DMS 273 treated with DMSO at 0.1 percent for 48 hours (cell line): ENCODE results near the gene NSL1.
"Not testable (repeated sequence)": the region's sequence is repeated elsewhere in the genome, so short reads cannot be mapped to it uniquely, and the experiment has no call there.

ENCODE experiments used
- DNase-seq: peaks from one replicate; lab custom pipeline; 2025; lab: John Stamatoyannopoulos, UW

Gene NSL1

DNA sequence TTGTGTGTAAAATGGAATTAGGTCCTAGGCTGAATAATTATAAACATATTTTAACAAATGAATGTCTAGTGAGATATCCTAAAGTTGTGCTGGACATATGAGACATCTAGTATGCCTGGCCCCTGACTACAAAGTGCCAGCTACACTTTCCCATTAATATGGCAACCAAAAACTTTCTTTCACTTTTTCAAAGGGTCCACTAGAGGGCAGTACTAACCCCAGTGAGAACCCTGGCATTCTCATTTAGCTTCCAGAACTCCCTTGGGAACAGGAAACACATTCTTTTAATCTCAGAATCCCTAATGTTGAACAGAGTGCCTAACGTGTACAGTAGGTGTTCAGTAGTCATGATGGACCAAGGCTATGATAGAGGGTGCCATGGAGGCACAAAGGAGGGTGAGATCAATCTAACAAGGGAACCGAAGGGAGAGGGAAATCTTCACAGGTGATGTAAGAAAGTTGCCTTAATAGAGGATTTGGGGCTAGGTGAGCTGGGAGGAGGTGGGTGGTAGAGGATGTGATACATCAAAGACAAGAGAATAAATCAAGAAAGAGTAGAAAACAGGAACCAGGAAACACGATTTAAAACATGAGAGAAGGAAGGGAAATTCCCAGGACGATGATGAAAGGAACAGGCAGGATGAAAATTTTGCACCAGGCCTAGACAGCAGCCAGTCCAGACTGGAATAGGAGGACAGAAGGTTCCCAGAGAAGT, 41.6 kb downstream of the NSL1 start:
- DNase-seq: peak; percentile 47

DNA sequence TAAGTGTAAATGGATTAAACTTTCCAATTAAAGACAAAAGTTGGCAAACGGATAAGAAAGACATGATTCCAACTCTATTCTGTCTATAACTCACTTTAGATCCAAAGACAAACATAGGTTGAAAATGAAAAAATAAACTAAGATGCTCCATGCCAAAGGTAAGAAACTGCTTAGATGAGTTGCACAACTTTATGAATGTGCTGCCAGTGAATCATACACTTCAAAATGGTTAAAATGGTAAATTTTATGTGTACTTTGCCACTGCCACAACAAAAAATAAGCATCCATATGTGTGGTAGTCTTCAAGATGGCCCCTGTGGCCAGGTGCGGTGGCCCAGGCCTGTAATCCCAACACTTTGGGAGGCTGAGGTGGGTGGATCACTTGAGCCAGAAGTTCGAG, 45.0 kb downstream of the NSL1 start:
- no peak for DNase-seq

DNA sequence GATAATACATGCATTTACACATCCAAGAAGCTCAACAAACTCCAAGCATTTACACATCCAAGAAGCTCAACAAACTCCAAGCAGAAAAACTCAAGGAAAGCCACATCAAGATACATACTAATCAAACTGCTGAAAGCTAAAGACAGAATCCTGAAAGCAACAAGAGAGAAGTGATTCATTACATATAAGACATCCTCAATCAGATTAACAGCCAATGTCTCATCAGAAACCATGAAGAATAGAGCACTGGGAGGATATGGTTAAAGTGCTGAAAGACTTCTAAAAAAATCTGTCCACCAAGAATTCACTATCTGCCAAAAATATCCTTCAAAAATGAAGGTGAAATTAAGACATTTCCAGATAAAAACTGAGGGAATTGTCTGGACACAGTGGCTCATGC, 46.3 kb downstream of the NSL1 start:
- DNase-seq: no peak

DNA sequence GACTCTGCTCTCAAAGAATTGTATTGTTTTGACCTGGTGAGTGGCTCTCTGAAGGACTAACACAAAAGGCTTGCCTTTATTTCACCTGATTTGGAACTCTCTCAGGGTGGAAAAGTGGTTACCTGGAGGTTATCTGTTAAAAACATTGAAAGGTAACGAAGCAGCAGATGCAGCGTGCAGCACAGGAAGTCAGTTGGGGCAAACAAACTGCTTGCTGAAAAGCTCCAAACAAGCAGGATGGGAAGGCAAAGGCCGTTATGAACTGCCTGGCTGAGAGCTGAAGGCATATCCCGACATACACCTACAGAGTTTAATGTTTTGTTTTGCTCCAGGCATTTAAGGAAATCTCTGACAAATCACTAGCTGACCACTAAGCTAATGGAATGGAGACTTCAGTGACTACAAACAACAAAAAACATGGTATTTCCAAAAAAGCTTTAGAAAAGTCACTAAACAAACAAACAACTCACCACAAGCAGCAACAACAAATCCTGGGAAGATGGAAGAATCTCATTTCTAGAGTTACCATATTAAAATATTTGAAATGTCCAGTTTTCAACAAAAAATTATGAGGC, 47.6 kb downstream of the NSL1 start:
- no peak for DNase-seq

DNA sequence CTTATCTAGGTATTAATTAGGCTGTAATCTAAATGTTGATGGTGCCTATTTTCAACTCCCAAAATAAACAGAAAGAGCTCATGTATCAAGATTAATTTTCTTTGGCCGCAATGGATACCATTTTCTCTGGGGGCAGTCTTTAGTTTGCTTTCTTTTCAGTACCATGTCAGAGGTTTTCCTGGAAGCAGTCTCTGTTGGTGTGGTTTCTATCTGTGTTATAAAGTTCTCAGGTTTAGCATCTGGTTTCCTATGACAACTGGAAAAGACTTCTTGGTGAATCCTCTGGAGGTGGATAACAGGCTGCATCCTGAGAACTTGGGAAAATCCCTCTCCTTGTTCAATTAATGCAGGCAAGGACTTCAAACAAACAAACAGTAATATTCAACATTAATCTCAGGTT, 53.2 kb downstream of the NSL1 start:
- no peak for DNase-seq

DNA sequence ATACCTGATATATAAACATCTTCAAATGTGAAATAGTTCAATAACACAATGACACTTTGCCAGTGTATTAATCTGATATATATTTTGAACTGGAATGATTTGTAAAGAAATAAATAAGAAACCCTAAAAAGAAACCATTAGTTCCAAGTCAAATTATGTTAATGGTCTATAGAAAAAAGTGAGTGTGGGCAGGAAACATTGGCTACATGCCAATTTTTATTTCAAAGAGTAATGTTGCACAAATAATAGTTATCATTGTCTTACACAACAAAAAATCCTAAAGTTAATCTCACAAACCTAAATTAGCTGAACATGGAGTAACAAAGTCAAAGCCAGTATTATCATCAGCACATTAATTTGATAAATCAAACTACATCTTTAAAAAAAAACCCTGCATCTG, 54.0 kb downstream of the NSL1 start:
- no peak for DNase-seq

DNA sequence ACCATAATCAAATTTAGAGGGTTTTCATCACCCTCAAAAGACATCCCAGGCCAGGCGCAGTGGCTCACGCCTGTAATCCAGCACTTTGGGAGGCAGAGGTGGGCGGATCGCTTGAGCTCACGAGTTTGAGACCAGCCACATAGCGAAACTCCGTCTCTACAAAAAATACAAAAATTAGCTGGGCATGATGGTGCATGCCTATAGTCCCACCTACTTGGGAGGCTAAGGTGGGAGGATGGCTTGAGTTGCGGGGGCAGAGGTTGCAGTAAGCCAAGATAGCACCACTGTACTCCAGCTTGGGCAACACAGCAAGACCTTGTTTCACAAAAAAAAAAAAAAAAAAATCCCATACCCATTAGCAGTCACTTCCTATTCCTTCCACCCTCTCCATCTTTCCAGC, 58.5 kb downstream of the NSL1 start:
- no peak for DNase-seq

DNA sequence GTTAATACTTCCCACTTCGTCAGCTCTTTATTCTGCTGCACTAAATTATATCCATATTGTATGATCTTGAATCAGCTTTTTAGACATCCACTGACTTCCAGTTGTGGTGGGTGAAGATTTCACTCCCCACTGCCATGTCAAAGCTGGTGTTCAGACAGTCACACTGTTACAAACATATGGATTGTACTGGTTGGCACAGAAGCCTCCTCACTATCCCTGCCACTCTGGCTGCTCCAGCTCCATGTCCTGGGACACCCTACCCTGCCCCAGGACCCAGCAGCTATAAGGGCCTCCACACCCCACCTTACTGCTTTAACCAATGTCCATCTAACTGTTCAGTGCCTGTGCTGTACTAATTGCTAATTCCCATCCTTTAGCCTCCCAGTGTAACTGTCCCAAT, 59.9 kb downstream of the NSL1 start:
- no peak for DNase-seq

DNA sequence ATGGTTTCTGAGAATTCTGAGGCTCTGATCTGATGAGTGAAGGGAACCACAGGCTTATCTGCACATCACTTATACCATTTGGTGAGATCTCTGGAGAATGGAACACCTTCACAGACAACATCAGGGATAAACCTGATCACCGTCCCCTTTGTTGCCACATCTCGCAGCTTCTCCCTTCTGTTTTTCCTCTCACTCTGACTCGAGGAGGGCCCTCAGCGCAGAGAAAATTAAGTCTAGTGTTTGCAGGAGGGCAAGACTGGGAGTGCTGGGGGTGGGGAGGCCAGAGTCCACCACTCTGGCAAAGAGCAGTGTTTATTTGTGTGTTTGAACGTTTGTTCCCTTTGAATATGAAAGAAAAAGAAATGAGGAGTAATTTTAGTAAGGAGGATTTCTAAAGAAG, 63.0 kb downstream of the NSL1 start:
- no peak for DNase-seq

DNA sequence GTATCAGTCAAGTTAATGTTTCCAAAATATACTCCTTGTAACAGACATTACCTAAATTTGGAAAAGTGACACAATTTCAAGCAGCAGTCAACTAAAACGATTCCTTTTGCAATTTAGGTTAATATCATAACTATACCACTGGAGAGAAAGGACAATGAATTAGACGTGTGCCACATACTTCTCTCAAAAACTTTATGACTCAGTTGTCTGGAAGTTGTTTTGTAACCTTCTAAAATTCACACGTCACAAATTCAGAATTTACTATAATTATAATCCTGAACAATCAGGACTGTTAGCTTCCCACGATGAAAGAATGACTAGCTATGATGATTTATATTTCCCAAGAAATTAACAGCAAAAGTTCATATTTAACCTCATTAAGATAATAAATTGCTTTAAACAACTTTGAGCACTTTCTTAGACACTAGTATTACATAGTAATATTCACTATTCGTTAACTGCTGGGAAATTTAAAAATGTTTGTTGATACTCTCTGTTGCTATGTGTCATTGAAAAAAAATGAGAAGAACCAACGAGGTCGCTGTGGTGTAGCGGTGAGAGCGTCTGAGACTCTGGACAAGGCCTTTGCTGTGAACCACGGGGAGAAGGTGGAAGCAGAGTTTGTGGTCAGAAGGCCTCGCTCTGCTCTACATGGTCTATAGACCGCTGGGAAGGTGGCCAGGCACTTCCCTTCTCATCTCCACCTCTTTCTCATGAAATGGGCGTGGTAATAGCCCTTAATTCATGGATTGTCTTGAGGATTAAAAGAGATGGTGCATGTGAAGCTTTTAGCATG, 64.0 kb downstream of the NSL1 start:
- no peak for DNase-seq

DNA sequence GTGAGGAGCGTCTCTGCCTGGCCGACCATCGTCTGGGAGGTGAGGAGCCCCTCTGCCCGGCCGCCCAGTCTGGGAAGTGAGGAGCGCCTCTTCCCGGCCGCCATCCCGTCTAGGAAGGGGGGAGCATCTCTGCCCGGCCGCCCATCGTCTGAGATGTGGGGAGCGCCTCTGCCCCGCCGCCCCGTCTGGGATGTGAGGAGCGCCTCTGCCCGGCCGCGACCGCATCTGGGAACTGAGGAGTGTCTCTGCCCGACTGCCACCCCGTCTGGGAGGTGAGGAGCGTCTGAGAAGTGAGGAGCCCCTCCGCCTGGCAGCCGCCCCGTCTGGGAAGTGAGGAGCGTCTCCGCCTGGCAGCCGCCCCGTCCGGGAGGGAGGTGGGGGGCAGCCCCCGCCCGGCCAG, 66.9 kb downstream of the NSL1 start:
- not testable (repeated sequence) for DNase-seq

DNA sequence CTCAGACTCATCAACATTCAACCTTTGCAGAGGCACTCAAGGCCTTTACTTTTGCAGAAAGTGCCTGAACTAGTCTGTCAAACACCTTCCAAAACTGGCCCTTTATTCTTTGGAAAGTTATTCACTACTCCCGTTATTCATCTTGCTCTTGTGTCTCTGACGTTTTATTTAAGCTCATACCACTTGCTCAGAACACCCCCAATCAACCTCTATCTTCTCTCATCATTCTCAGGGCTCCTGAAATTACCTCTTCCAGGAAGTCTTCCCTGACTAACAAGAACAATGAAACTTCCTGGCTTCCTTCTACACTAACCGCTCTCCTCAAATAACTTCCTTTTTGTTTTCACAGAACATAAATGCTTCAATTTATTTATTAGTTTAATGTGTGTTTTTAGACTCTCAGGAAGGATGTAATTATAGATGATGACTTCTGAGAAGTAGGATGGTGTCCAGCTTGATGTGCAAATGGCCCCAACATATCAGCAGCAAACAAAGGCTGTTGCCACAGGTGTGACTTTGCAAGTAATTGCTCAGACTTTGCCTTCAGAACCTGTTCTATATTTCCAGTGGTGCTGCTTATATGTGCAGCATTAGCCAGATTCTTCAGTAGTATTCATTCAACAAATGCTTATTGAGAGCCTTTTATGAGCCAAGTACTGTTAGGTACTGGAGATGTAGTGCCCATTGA, 69.2 kb downstream of the NSL1 start:
- DNase-seq: no peak

DNA sequence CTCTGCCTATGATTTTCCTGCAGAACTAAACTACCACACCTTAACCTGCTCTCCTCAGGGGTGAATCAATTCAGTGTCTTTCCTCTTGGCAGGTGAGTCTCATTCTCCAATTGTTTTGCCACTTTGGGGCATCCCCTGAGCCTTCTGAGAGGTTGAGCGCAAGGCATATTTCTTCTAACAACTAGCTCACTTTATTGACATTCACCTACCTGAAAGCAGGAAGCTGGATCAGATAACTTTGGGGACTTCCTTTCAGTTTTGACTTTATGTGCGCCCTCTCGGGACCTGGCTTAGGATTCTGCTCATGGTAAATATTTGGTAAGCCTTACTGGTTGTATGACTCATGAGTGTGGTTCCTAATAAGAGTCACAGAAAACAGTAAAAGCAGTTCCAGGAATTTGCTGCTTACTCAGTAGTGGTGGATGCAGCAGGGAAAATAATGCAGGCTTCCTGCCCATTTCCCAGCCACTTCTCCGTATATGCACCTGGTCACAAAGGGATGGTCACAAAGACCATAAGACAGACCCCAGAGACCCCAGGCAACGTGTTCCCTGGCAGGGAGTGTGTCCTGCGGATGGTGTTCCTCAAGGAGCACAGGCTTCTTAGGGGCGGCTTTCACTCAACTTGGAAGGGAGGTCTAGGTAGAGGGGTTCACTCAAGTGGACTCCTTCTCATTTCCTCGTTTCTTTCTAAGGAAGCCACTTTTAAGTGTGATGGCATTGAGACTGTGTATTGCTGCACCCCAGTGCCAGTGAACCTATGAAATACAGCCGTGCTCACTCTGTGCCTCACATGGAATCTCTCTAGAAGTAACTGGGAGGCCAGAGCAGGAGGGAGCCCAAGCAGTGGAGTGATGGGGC, 70.0 kb downstream of the NSL1 start:
- DNase-seq: no peak

DNA sequence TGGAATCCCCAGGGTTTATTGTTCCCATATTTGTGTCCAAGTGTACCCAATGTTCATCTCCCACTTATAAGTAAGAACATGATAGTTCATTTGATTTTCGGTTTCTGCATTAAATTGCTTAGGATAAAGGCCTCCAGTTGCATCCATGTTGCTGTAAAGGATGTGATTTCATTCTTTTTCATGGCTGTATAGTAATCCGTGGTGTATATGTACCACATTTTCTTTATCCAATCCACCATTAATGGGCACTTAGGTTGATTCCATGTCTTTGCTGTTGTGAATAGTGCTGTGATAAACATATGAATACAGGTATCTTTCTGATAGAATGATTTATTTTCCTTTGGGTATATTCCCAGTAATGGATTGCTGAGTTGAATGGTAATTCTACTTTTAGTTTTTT, 71.9 kb downstream of the NSL1 start:
- no peak for DNase-seq

DNA sequence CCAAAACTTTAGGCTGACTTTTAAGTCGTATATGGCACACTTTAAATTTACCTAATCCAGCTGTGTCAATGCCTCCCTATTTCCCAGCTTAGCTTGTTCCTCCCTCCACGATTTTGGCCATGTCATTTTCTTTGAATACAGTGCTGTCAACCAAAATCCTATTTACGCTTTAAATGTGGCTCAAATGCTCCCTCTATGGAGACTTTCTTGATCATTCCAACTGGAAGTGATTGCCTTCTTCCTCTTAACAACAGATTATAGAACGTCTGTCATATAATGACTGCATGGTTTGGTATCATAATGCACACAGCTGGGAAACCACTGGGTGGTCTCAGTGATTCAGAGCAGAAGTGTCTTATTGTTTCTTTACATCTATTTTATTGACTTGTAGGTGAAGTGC, 73.1 kb downstream of the NSL1 start:
- no peak for DNase-seq

DNA sequence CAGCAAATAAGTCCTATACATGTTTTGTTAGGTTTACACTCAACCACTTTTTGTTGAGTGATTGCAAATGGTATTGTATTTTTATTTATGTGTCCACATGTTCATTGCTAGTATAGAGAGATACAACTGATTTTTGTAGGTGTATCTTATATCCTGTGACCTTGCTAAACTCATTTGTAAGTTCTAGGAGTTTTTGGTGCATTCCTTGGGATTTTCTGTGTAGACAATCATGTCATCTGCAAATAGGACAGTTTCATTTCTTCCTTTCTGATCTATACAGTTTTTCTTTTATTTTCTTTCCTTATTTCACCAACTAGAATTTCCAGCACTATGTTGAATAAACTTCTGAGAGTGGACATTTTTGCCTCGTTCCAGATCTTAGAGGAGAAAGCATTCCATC, 75.4 kb downstream of the NSL1 start:
- DNase-seq: no peak

DNA sequence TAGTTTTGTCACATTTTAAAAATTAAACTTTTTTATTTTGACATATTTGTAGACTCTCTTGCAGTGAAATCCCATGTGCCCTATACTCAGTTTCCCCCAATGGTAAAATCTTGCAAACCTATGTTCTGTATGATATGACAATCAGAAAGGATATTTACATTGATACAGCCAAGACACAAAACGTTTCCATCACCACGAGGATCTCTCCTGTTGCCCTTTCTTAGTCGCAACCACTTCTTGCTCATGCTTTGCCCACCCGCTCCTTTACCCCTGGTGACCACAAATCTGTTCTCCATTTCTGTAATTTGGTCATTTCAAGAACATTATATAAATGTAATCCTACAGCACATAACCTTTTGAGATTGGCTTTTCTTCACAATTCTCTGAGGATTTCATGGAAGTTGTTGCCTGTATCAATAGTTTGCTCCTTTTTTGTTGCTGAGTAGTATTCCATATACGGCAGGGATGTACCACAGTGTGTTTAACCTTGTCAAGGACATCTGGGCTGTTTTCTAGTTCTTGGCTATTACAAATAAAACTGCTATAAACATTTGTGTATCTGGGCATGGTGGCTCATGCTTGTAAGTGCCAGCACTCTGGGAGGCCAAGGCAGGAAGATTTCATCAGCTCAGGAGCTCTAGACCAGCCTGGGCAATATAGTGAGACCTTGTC, 78.0 kb downstream of the NSL1 start:
- no peak for DNase-seq

DNA sequence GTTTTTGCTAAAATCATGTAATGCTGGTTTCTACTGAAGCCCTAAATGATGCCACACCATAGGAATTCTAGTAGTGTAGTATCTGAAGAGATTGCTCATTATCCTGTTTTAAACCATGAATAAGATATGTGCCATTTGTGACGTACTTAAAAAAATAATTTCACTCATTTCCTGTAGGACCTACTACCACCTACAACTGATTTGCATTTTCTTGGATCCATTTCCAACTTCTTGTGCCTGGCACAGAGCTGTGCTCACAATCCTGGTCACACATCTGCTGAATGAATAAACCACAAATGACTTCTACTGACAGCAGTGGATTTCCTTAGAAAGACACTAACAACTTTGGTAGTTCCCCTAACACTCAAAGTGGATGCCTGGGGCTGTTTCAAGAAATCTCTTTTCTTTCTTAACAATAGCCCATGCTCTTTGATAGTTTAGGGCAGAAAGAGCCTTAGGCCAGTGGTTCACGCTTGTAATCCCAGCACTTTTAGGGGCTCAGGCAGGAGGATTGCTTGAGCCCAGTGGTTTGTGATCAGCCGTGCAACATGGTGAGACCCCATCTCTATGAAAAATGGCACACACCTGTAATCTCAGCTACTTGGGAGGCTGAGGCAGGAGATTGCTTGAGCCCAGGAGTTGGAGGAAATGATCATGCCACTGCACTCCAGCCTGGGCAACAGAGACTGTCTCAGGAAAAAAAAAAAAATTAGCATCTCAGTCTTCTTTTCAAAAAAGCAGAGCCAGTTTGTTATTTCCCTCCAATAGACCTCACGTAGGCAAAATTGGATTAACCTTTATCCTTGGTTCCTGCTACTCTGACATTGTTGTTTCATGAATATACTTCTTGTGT, 78.9 kb downstream of the NSL1 start:
- no peak for DNase-seq

DNA sequence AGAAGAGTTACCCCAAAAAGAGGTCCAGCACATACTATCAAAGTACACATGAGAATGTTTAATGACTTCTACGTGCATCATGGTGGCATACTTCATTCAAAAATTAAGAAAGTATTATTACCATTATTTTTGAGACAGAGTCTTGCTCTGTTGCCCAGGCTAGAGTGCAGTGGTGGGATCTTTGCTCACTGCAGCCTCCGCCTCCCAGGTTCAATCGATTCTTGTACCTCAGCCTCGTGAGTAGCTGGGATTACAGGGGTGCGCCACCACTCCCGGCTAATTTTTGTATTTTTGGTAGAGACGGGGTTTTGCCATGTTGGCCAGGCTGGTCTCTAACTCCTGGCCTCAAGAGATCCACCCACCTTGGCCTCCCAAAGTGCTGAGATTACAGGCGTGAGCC, 79.6 kb downstream of the NSL1 start:
- DNase-seq: not testable (repeated sequence)

DNA sequence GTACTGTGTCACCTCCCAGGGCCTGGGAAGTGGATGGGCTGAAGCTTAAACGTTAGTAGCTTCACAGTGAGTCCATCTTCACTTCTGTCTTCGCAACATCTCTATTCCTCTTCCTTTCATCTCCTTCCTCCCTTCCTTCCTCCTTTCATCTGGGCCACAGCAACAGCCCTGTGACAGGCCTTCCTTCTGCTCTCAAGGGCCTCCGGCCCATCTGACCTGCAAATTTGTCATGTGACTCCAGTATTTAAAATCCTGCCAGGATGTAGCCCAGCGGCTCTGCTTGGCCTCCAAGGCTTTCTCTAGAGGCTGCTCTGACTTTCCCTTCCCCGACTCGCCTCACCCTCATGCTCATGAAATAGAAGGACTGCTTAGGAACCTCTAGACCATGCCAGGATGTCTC, 81.0 kb downstream of the NSL1 start:
- no peak for DNase-seq
